HG02885 (cell line): Measurements from ENCODE around the gene SF1.
A peak's percentile ranks its signal among the peaks of the same experiment; 100 is the strongest.

Experiments used
- ATAC-seq: cut with Tn5 transposase; IDR thresholded peaks from one replicate; pipeline ENCODE4 v1.9.1; 2021; ENCODE audit warnings: mild to moderate bottlenecking; ENCODE audit not compliant: unreplicated experiment, poor library complexity

SF1 gene

GRCh38 chr11:64750361-64751054 lies 27.8 kb downstream of the SF1 start:
- no peak for ATAC-seq

- no peak for ATAC-seq
Observed at GRCh38 chr11:64747961-64748665, 30.2 kb downstream of the SF1 start.

DNA sequence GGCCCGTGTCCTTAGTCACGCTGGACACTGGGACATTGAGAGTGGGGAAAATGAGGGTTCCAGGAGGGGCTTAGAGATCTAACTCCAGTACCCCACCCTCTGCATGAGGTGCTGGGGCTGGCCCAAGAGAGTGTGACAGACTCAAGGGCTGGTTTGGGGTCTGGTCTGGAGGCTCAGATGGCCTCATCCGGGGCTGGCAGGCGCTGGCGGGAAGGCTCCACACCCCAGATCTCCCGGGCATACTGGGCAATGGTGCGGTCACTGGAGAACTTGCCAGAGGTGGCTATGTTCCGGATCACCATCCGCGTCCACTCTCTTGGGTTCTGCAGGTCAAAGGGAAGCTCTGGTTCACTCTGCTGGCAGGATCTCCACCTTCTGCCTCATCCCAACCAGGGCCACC lies 31.9 kb downstream of the SF1 start:
- no peak for ATAC-seq

DNA sequence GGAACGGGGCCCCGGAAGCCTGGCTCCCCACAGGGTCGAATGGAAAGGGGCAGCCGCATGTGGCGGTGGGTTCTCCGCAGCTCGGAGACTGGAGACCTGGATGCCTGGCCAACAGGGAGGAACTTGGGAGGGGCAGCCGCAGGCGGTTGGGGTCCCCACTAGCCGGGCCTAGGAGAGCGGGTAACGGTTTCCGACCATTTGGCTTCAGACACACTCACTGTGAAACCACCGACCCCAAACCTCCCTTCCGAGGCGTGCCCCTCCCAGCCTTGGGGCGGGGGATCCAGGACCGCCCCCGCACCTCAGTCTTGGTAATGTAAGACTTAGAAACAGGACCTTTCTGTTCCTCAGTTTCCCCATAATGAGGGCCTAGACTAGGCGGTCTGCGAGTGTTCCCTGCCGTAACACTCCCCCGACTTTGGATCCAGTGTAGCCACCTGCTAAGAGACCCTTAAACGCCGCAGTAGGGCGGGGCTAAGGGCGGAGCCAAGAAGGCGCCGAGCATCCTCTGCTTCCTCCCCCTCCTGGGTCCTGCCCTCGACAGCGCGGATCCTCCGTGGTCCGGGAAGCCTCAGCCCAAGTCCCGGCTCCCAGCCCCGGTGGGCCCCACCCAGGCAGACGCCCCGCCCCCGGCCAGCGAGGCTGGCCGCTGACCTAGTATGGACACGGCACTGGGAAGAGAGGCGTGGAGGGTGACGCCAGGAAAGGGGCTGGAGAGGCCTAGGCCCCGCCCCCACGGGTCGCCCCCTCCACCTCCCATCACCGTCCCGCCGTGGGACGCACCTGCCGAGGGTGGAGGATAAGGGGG lies 32.6 kb downstream of the SF1 start:
- no peak for ATAC-seq

DNA sequence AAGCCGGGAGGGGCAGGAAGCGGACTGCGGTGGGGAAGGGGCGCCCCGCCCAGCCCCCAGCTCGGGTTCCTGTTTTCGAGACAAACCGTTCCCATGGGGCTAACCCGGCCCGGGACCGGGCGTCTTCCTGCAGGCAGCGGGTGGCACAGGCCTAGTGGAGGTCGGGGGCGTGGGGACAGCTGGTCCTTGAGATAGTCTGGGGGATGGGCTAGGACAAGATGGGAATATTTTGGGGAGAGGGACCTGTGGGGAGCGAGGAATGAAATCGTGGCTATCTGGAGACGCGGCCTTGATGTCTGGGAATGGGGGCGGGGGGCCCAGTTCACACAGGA lies 33.2 kb downstream of the SF1 start:
- ATAC-seq = no peak

- no peak for ATAC-seq
Observed at GRCh38 chr11:64744544-64745188, 33.7 kb downstream of the SF1 start.

- no peak for ATAC-seq
Observed at GRCh38 chr11:64743591-64744543, 34.5 kb downstream of the SF1 start, which contains the start of gene RASGRP2. TSS of gene RASGRP2 (minus strand) at chr11:64744142. CDS start at chr11:64742866, 1,276 bp downstream.

DNA sequence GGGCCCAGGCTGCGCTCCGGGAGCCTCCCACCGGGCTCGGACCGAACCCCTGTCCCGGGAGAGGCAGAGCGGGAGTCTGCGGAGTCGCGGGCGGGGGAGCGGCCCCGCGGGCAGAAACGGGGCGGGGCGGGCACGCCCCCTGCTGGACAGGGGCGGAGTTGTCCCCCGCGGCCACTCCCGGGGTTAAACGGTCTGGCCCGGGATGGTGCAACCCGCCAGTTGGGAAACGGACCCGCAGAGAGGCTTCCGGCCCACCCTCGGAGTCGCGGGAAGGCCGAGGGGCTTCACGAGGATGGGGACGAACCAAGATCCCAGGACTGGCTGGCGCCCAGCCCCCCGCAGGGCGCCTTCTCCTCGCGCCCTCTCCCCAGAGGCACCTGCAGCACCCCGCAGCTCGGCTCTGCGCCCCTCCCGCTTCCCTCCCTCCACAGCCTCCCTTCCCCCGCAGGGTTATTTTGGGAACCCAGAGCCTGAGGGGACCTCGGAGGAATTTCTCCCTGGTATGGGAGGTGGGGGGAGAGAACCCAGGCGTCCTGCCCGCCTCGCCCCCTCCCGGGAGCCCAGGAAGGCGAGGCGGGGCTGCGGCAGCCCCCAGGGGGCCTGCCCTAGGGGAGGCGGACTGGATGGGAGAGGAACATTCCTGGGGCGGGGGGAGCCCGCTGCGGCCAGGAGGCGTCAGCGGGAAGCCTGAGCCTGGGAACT lies 35.3 kb downstream of the SF1 start:
- peak; percentile 45 for ATAC-seq

GRCh38 chr11:64742087-64742888 lies 36.1 kb downstream of the SF1 start:
- ATAC-seq = peak; percentile 17

DNA sequence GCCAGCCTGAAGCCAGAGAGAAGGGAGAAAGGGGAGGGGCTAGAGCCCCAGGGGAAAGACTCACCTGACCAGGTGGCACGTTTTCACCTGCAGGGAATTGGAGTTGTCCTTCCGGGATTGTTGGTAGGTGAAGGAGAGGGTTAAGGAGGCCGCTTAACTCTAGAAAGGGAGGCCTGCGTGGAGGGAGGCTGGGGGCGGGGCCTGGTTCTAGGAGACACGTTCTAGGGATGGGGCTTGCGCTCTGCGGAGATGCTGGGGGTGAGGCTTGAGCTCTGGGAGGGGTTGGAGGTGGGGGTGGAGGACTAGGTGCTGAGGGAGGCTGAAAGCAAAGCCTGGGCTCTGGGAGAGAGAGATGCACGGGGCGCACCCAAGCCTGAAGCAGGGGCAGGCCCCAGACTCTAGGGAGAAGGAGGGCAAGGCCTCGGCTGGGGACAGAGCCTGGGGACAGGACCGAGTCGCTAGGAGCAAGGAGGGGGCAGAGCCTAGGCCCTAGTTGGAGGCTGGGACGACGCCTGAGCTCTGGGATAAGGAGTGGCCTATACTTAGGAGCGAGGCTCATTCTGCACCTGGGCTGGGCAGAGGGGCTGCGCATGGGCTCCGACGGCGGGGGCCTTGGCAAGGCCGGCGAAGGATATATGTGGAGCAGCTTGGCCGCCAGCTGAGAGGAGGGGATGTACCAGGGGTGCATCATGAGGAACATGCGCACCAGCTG lies 36.8 kb downstream of the SF1 start:
- ATAC-seq = no peak

- no peak for ATAC-seq
Observed at GRCh38 chr11:64739871-64740270, 38.5 kb downstream of the SF1 start.

- no peak for ATAC-seq
Observed at GRCh38 chr11:64736654-64737053, 41.7 kb downstream of the SF1 start.

DNA sequence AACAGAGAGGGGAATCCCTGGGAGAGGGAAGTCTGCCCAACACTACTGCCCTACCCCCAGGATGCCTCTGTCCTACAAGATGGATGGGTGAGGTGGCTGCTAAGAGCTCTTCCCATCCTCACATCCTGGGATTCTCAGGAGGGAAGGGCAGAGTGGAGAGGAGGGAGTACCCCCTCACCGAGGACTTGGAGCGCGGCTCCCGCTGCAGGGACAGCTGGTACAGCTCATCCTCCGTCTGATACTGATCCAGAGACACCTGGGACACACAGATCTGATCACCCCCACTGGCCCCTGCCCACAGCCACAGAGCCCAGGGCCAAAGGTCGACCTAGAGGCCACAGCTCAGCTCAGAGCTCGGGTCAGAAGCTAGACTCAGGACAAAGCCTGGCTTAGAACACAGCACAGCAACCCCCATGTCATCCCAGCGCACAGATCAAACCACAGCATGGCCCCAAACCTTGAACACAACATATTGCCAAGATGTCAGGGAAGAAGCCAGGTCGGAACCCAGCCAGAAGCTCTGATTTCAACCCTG lies 42.5 kb downstream of the SF1 start:
- no peak for ATAC-seq

DNA sequence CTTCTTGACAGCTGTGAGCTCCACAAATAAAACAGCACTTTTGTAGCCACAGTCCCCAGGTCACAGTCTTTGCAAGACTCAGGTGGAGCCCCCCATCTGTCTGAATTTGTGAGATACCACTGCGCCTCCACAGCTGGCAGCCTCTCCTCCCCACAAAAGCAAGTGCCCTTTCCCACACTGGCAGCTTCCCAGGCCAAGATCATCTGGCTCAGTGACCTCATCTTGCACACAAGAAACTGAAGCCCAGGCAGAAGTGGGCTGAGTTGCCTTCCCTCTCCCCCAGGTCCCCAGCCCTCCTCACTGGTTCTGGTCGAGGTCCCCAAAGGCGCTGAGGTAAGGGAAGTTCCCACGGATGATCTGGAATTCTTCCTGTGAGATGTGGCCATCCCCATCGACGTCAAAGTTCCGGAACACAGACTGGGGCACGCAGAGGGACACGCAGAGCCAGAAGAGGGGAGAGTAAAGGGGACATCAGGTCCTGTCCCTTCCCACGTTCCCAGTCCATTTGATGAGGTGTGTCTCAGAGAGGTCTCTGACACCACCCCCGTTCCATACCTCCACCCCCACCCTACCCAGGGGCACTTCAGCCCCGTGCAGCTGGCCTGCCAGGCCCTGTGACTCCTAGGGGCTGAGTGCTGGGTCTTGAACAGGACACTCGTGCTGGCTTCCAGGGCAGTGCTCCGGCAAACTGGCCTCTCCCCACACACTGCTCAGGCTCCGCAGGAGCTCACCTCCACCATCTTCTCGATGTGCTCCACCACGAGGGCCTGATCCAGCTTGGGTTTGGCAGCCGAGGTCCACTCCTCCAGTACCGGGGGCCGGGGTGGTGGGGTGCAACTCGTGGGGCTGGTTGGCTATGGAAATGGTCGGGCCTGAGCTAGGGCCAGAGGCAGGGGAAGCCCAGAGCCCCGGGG lies 43.3 kb downstream of the SF1 start:
- ATAC-seq = no peak

DNA sequence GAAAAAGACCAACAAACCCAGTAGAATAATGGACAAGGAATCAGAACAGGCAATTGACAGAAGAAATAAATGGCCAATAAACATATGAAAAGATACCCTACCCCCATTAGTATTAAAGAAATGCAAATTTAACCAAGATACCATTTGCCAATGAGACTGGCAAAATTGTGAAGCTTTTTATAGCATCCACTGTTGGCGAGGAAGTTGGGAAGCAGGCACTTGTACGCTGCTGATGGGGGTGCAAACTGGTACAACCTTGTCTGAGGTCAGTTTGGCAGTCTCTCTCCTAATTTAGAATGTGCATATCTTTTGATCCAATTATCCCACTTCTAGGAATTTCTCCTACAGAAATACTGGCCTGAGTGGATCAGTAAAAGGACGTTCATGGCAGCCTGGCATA lies 46.7 kb downstream of the SF1 start:
- ATAC-seq = no peak

DNA sequence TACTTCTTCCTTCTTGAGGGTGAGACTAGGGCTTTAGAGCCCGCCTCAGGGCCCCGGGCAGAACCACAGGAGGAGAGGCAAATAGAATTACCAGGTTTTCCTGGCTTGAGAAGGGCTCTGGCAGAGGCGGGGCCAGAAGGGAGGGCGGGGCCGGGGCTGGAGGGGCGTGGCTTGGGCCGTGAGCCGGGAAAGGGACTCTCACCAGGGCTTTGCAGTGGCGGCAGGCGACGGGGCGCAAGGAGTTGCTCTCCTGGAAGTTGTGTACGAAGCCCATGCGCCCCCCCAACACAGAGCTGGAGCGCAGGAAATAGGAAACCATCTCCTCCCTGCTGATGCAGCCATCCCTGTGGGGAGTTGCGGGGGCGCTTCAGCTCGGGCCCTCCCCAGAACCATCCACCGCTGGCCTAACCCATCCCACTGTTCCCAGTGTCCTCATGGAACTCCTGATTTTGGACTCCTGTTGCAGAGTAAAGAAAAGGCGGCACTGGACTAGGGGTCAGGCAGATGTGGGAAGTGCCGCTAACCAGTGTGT lies 48.4 kb downstream of the SF1 start:
- no peak for ATAC-seq
